PC-9 (cell line): ENCODE data around the gene FAIM2. TPM values are rescaled to one million over a fixed set of nuclear protein-coding genes. Genes with fewer than 3 reads are reported as not detected.

Experiments used
- BruUV-seq: library from RNA; stranded (reverse); fragments of 400-500 nt; replicated peaks from 2 replicates; lab custom pipeline; 2021; lab: Mats Ljungman, UMichigan
- CTCF ChIA-PET: fragments of 300-600 bp; sonication (Branson Sonifier 250); formaldehyde crosslinking; loops from one replicate; lab custom pipeline; 2022; ENCODE audit warnings: antibody characterized with exemption; lab: Charles Lee
- POLR2A ChIA-PET: fragments of 300-600 bp; sonication (Branson Sonifier 250); formaldehyde crosslinking; loops from one replicate; lab custom pipeline; 2022; ENCODE audit warnings: antibody characterized with exemption; ENCODE audit not compliant: unreplicated experiment; lab: Charles Lee
- DNase-seq, 2 experiments: peaks; one replicate each; pipeline versions ENCODE4 v3.0.0 to v3.0.0-alpha.2; 2015 to 2022; ENCODE audit warnings: mixed read lengths in 1 of 2
- H2AFZ ChIP-seq: fragments of 200-600 bp; sonication (generic); 2 replicates; pipeline ENCODE4 v1.8.1; 2017; ENCODE audit warnings: antibody characterized with exemption
- H3F3A ChIP-seq: fragments of 200-600 bp; sonication (generic); 2 replicates; pipeline ENCODE4 v1.8.1; 2017; ENCODE audit warnings: antibody characterized with exemption, mild to moderate bottlenecking, low read depth; ENCODE audit not compliant: insufficient read depth
- H3K27ac ChIP-seq: fragments of 200-600 bp; sonication (generic); 2 replicates; pipeline ENCODE4 v1.6.1; 2016; ENCODE audit warnings: mixed run types
- H3K27me3 ChIP-seq: fragments of 200-600 bp; sonication (generic); 2 replicates; pipeline ENCODE4 v1.6.1; 2016; ENCODE audit warnings: low read depth, mixed run types; ENCODE audit not compliant: insufficient read depth
- H3K36me3 ChIP-seq: fragments of 200-600 bp; sonication (generic); 2 replicates; pipeline ENCODE4 v1.6.1; 2016; ENCODE audit warnings: low read depth, mixed run types
- H3K4me1 ChIP-seq: fragments of 200-600 bp; sonication (generic); replicated peaks from 2 replicates; pipeline ENCODE4 v1.6.1; 2016; ENCODE audit warnings: mixed run types; ENCODE audit not compliant: insufficient read depth
- H3K4me2 ChIP-seq: fragments of 200-600 bp; sonication (generic); 2 replicates; pipeline ENCODE4 v1.6.1; 2017; ENCODE audit warnings: mixed run types
- H3K4me3 ChIP-seq: fragments of 200-600 bp; sonication (generic); 2 replicates; pipeline ENCODE4 v1.6.1; 2016; ENCODE audit warnings: mixed run types
- H3K79me2 ChIP-seq: fragments of 200-600 bp; sonication (generic); 2 replicates; pipeline ENCODE4 v1.6.1; 2017; ENCODE audit warnings: low read depth, mixed run types
- H3K9me2 ChIP-seq: fragments of 200-600 bp; sonication (generic); 2 replicates; pipeline ENCODE4 v1.8.1; 2017; ENCODE audit warnings: mild to moderate bottlenecking; ENCODE audit not compliant: insufficient read depth
- H3K9me3 ChIP-seq: fragments of 200-600 bp; sonication (generic); 2 replicates; pipeline ENCODE4 v1.8.1; 2016; ENCODE audit warnings: low read depth; ENCODE audit not compliant: insufficient read depth
- H4K20me1 ChIP-seq: fragments of 200-600 bp; sonication (generic); 2 replicates; pipeline ENCODE4 v1.8.1; 2017; ENCODE audit not compliant: insufficient read depth
- EZH2 ChIP-seq: fragments of 200-600 bp; sonication (generic); IDR thresholded peaks from 2 replicates; pipeline ENCODE4 v1.8.0; 2017; ENCODE audit warnings: antibody characterized with exemption, low read depth
- intact Hi-C: fragments of 100-400 bp; cut with micrococcal nuclease; formaldehyde crosslinking; loops from one replicate; pipeline ENCODE4 v1.10.0; 2022; ENCODE audit not compliant: unreplicated experiment
- total RNA-seq: library from RNA; stranded (reverse); gene quantifications from 2 replicates; pipeline ENCODE4 v1.2.3, GENCODE V29; 2021
- TF ChIP-seq, protein P1 (sequence below): fragments of 200-600 bp; sonication (generic); conservative IDR thresholded peaks from 2 replicates; pipeline ENCODE4 v1.6.1; 2017; ENCODE audit warnings: mixed run types, antibody characterized with exemption, mild to moderate bottlenecking, moderate library complexity

The FAIM2 gene
- total RNA-seq, 1 experiment from 2014 or later: not detected

DNA sequence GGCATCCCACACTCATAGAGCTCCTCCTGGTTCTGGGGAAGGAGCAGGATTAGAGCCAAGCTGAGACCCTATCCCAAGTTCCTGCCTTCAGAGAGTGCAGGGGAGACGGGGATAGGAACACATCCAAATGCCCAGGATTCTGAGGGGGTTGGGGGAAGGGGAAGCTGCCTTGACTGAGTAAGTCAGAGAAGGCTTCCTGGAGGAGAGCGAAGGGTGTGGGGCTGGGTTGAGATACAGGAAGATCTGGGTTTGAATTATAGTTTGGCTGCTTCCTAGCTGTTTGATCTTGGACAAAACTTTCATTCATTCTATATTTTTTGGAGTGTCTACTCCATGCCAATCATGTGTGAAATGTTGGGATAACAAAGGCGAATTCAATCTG lies 38.8 kb upstream of the FAIM2 start:
- no peaks in the 10 kb centered on the region for H3K36me3 ChIP-seq
- peaks cover 17% of the 10 kb centered on the region; the same call in 1 of the 2 replicates for H3F3A ChIP-seq
- peak overlapping the region; percentile 59 for H3K4me2 ChIP-seq
- TF ChIP-seq, protein P1, sequence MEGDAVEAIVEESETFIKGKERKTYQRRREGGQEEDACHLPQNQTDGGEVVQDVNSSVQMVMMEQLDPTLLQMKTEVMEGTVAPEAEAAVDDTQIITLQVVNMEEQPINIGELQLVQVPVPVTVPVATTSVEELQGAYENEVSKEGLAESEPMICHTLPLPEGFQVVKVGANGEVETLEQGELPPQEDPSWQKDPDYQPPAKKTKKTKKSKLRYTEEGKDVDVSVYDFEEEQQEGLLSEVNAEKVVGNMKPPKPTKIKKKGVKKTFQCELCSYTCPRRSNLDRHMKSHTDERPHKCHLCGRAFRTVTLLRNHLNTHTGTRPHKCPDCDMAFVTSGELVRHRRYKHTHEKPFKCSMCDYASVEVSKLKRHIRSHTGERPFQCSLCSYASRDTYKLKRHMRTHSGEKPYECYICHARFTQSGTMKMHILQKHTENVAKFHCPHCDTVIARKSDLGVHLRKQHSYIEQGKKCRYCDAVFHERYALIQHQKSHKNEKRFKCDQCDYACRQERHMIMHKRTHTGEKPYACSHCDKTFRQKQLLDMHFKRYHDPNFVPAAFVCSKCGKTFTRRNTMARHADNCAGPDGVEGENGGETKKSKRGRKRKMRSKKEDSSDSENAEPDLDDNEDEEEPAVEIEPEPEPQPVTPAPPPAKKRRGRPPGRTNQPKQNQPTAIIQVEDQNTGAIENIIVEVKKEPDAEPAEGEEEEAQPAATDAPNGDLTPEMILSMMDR: no peak
- TF ChIP-seq EZH2: no peak
- H3K4me1 ChIP-seq: peaks cover 29% of the 10 kb centered on the region
- no peaks in the 10 kb centered on the region for H3K9me2 ChIP-seq
- POLR2A ChIA-PET: no interaction called here
- no peaks in the 10 kb centered on the region for H3K9me3 ChIP-seq
- DNase-seq: no peak
- no TSS peak for BruUV-seq
- no peak overlapping the region for H2AFZ ChIP-seq
- no peak overlapping the region for H3K27ac ChIP-seq
- intact Hi-C loops: no loop called here
- no peak overlapping the region for H3K4me3 ChIP-seq
- H4K20me1 ChIP-seq: no peaks in the 10 kb centered on the region
- H3K79me2 ChIP-seq: no peaks in the 10 kb centered on the region
- no peaks in the 10 kb centered on the region for H3K27me3 ChIP-seq
- CTCF ChIA-PET: interaction anchor here (1.0 kb wide), 1 partner anchor 13 kb away, joined by 3 read pairs; no protein-coding TSS in a partner anchor

DNA sequence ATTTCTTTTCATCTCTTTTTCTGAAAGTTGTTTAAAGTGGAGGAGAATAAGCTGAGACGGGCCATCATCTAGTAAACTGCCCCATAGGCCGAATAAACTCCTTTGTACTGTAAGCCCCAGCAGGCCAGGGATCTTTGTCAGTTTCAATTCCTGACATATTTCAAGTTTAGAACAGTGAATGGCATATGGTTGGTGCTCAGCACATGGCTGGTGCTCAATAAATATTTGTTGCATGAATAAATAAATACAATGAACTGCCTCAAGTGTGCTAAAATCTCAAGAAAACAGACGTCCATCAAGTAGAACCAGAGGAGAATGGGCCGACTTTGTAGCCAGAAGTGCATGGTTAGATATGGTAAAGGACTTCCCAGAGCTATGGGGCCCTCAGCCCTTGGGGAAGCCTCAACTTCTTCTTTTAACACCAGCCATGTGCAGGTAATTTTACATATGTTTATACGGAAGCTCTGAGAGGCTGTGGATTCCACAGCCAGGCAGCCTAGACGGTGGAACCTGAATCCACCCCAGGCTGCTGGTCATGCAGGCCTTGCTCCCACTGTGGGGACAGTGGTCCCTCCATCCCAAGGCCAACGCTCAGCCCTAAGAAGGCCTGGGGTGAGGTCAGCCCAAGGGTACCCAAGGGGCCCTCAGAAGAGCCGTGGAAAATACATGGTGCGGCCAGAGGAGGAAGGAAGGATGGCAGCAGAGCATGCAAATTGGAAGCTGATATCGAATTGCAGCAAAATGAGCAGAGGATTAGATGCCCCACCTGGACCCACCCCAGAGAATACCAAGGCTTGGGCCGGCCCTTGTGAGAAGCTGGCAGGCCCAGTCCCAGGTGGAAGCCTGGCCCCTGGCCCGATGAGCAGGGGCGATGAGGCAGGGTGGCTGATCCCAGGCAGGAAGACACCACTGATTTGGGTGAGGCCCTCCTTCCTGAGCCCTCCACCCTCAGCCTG lies 38.1 kb upstream of the FAIM2 start:
- Histone ChIP-seq H3K27me3 (no peaks in the 10 kb centered on the region), H3K4me1 (peaks cover 29% of the 10 kb centered on the region), H3F3A (peaks cover 17% of the 10 kb centered on the region; the same call in 1 of the 2 replicates), H3K4me3 (no peak overlapping the region), H3K9me2 (no peaks in the 10 kb centered on the region), H3K4me2 (peak overlapping the region; percentile 59; the same call in 1 of the 2 replicates), H3K36me3 (no peaks in the 10 kb centered on the region), H4K20me1 (no peaks in the 10 kb centered on the region), H3K9me3 (no peaks in the 10 kb centered on the region), H2AFZ (no peak overlapping the region), H3K79me2 (no peaks in the 10 kb centered on the region), H3K27ac (no peak overlapping the region)
- ChIA-PET CTCF (interaction anchor here (1.0 kb wide), 1 partner anchor 13 kb away, joined by 3 read pairs; no protein-coding TSS in a partner anchor), POLR2A (no interaction called here)
- no TSS peak for BruUV-seq
- DNase-seq: no peak
- TF ChIP-seq EZH2: no peak
- TF ChIP-seq, protein P1: no peak
- intact Hi-C loops: no loop called here

DNA sequence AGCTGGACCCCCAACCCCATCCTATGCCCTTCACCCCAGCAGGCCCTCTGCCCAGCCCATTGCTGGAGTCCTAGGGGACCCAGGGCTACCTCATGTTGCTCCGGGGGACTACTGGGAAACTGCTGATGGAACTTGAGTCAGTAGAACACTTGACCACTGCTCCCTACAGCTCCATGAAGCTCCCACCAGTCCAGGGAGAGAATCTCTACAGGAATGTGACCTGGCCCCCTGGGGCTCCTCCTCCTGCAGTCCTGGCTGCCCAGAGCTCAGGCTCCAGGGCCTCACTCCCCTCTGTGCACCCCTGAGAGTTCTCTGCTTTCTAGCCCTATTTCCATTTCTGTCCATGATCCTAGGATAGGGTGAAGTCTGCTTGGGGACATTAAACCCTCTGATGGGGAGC lies 36.0 kb upstream of the FAIM2 start:
- H3F3A ChIP-seq: peaks cover 10% of the 10 kb centered on the region
- intact Hi-C loops: loop anchor here (2.0 kb wide), 1 partner anchor 71 kb away; no protein-coding TSS in a partner anchor
- no peaks in the 10 kb centered on the region for H4K20me1 ChIP-seq
- DNase-seq: no peak
- no peaks in the 10 kb centered on the region for H3K79me2 ChIP-seq
- BruUV-seq: no TSS peak
- POLR2A ChIA-PET: no interaction called here
- H3K36me3 ChIP-seq: no peaks in the 10 kb centered on the region
- H3K9me3 ChIP-seq: no peaks in the 10 kb centered on the region
- H3K27me3 ChIP-seq: no peaks in the 10 kb centered on the region
- no peak overlapping the region for H2AFZ ChIP-seq
- CTCF ChIA-PET: no interaction called here
- no peaks in the 10 kb centered on the region for H3K9me2 ChIP-seq
- peaks cover 15% of the 10 kb centered on the region for H3K4me1 ChIP-seq
- H3K4me3 ChIP-seq: no peak overlapping the region
- TF ChIP-seq, protein P1: no peak
- no peak for TF ChIP-seq EZH2
- no peak overlapping the region for H3K4me2 ChIP-seq
- no peak overlapping the region for H3K27ac ChIP-seq
